ENCODE measurements around the gene SVOP. TPM values are rescaled to one million over a fixed set of nuclear protein-coding genes. Genes with fewer than 3 reads are reported as not detected.

SVOP gene
- total and polyA plus RNA-seq, 2 of the 8 experiments (the other 6 are each of a cell fraction or from before 2014, with no cell fraction given) = 0.06 TPM; not detected in 1

- CTCF ChIA-PET (ENCODE audit: partially characterized antibody) = interaction anchor here (1.5 kb wide), 1 partner anchor 29 kb away, joined by 3 read pairs; no protein-coding TSS in a partner anchor
- WGBS, 2 experiments (ENCODE audit: extremely low coverage in 1 of 2, insufficient coverage in 1 of 2, insufficient read length in 1 of 2, insufficient replicate concordance in 2 of 2, low coverage in 1 of 2, low lambda C conversion rate in 2 of 2, missing lambda C conversion rate in 1 of 2) = 96% methylated on average over 3 of the region's 3 CpGs; no CpG with 5 or more reads in 1 of the 2 experiments
These were observed 43.3 kb upstream of the SVOP start for GRCh38 chr12:109064143-109064542.

More at GRCh38 chr12:109064143-109064542, 43.3 kb upstream of the SVOP start:
- no peak overlapping the region for H4K5ac ChIP-seq (ENCODE audit: insufficient read length, low read depth, low read length)
- no peak for DNase-seq (ENCODE audit: low read depth in 1 of 2, low spot score in 2 of 2)
- no peak overlapping the region for H3K4me2 ChIP-seq (ENCODE audit: insufficient read depth in 1 of 2, low read depth in 2 of 2, low read length in 2 of 2)
- H4K20me1 ChIP-seq (replicated peaks in 1 of 2; ENCODE audit: control insufficient read depth in 1 of 2, insufficient read depth in 2 of 2, low read length in 2 of 2) = no peaks in the 10 kb centered on the region
- POLR2A ChIA-PET (ENCODE audit: partially characterized antibody) = no interaction called here
- no peaks in the 10 kb centered on the region for H3K23me2 ChIP-seq (ENCODE audit: low read depth, low read length)
- no peaks in the 10 kb centered on the region for H3K36me3 ChIP-seq (ENCODE audit: control insufficient read depth in 2 of 4, insufficient read depth in 4 of 4, low read length in 3 of 4)
- no peaks in the 10 kb centered on the region for H3K9me3 ChIP-seq (ENCODE audit: insufficient read depth in 2 of 2, low read depth in 1 of 2, low read length in 1 of 2)
- no peak overlapping the region for H3K9ac ChIP-seq (replicated peaks in 1 of 4; ENCODE audit: extremely low read depth in 1 of 4, low read depth in 3 of 4, low read length in 3 of 4)
- H3K4ac ChIP-seq (replicated peaks; ENCODE audit: insufficient read length, low read depth, low read length) = no peak overlapping the region
- H3K23ac ChIP-seq (ENCODE audit: insufficient read length) = no peak overlapping the region
- H3K18ac ChIP-seq (ENCODE audit: extremely low read depth, low read length) = no peak overlapping the region
- no peak overlapping the region for H2AFZ ChIP-seq (ENCODE audit: low read length)
- H3K79me1 ChIP-seq (ENCODE audit: low read depth, low read length) = no peaks in the 10 kb centered on the region
- no peak overlapping the region for H4K8ac ChIP-seq (ENCODE audit: extremely low read depth, insufficient read depth, low read length)
- H2BK120ac ChIP-seq (replicated peaks; ENCODE audit: low read depth, low read length) = no peak overlapping the region
- H3K79me2 ChIP-seq (ENCODE audit: control insufficient read depth in 1 of 2, insufficient read depth in 2 of 2, low read length in 2 of 2) = no peaks in the 10 kb centered on the region
- FAIRE-seq = no peak
- no peaks in the 10 kb centered on the region for H3K27me3 ChIP-seq (replicated peaks in 1 of 4; ENCODE audit: control insufficient read depth in 3 of 4, extremely low read depth in 1 of 4, insufficient read depth in 3 of 4, low read length in 3 of 4)
- no peak overlapping the region for H2BK5ac ChIP-seq (ENCODE audit: low read depth, low read length)
- H3K27ac ChIP-seq (ENCODE audit: low read depth, low read length) = no peak overlapping the region
- no peak overlapping the region for H3K56ac ChIP-seq (replicated peaks; ENCODE audit: insufficient read length, low read depth, low read length)
- no peak for TF ChIP-seq SIRT6 (IDR thresholded peaks at IDR 0.05; ENCODE audit: low read length)
- TF ChIP-seq CTCF (IDR thresholded peaks at IDR 0.05; ENCODE audit: control extremely low read depth in 1 of 3, insufficient read depth in 1 of 3, low read depth in 1 of 3, low read length in 3 of 3) = no peak
- no peak for TF ChIP-seq EP300 (IDR thresholded peaks at IDR 0.05; ENCODE audit: borderline replicate concordance in 1 of 2, low read depth in 2 of 2, low read length in 2 of 2)
- no peak for TF ChIP-seq TEAD4 (IDR thresholded peaks at IDR 0.05; ENCODE audit: low read depth, low read length)
- no peak for TF ChIP-seq ATF3 (IDR thresholded peaks at IDR 0.05; ENCODE audit: insufficient read depth, low read depth, low read length)
- TF ChIP-seq USF2 (IDR thresholded peaks at IDR 0.05; ENCODE audit: low read length) = no peak
- no peak for TF ChIP-seq MAFK (IDR thresholded peaks at IDR 0.05; ENCODE audit: low read depth, low read length)
- TF ChIP-seq CHD2 (IDR thresholded peaks at IDR 0.05; ENCODE audit: low read length) = no peak
- no peak for TF ChIP-seq JUN (IDR thresholded peaks at IDR 0.05; ENCODE audit: low read depth, low read length)
- H2BK20ac ChIP-seq (ENCODE audit: low read length) = no peak overlapping the region
- no peak overlapping the region for H2BK12ac ChIP-seq (ENCODE audit: low read depth, low read length)
- H2BK15ac ChIP-seq (ENCODE audit: low read length) = no peak overlapping the region
- peaks cover 0 to 2% (median under 1%) of the 10 kb centered on the region in 4 experiments; a peak in 3 of 7 replicates for H3K4me1 ChIP-seq (replicated peaks in 1 of 4; ENCODE audit: control insufficient read depth in 3 of 4, insufficient read depth in 4 of 4, low read length in 3 of 4)
- H3K4me3 ChIP-seq (ENCODE audit: extremely low read depth in 1 of 4, insufficient read depth in 2 of 4, low read depth in 3 of 4, low read length in 4 of 4) = no peak overlapping the region
- H2AK5ac ChIP-seq (ENCODE audit: low read depth, low read length) = no peak overlapping the region
- no peak overlapping the region for H3K14ac ChIP-seq (ENCODE audit: insufficient read length)
- H4K91ac ChIP-seq (replicated peaks; ENCODE audit: insufficient read length, low read length) = no peak overlapping the region
